Measurements from ENCODE around the gene BBLN. TPM values are rescaled to one million over a fixed set of nuclear protein-coding genes. Genes with fewer than 3 reads are reported as not detected.

BBLN gene
- total and polyA plus RNA-seq, 2 of the 4 experiments (the other 2 are of a cell fraction): 25.1 to 103 TPM

- ChIA-PET POLR2A (ENCODE audit: unreplicated experiment) (no interaction called here), CTCF (no interaction called here)
- H3K27ac ChIP-seq (ENCODE audit: insufficient read depth, low read length): no peak overlapping the region
- no peak overlapping the region for H3K23ac ChIP-seq (ENCODE audit: low read depth, low read length)
- no peak overlapping the region for H3K9ac ChIP-seq (ENCODE audit: low read depth, low read length)
- H3K4me2 ChIP-seq (ENCODE audit: low read depth, low read length): no peak overlapping the region
- no peak overlapping the region for H2BK15ac ChIP-seq (ENCODE audit: low read depth, low read length)
- peaks cover 6% of the 10 kb centered on the region; the same call in 1 of the 2 replicates for H3K4me1 ChIP-seq (ENCODE audit: control insufficient read depth, insufficient read depth, low read length)
- peaks cover 17% of the 10 kb centered on the region; the same call in 1 of the 2 replicates for H4K20me1 ChIP-seq (ENCODE audit: insufficient read depth, low read length)
- BruUV-seq (replicated peaks): no TSS peak
- no peak overlapping the region for H3K4ac ChIP-seq (ENCODE audit: low read depth, low read length)
- no peaks in the 10 kb centered on the region for H3K27me3 ChIP-seq (ENCODE audit: control insufficient read depth, insufficient read depth, low read length)
- in situ Hi-C loops (cut with MboI; ENCODE audit: low sequenced_read_pairs): no loop called here
- WGBS, 2 experiments (ENCODE audit: extremely low coverage in 2 of 2, insufficient read length in 1 of 2): 90% methylated on average over 17 of the region's 24 CpGs; no CpG with 5 or more reads in 1 of the 2 experiments
- H2BK5ac ChIP-seq (ENCODE audit: low read depth, low read length, poor library complexity, severe bottlenecking): no peak overlapping the region
- no peak overlapping the region for H2BK20ac ChIP-seq (ENCODE audit: low read depth, low read length)
- H4K5ac ChIP-seq (ENCODE audit: low read depth, low read length): no peak overlapping the region
- no peak overlapping the region for H3K56ac ChIP-seq (ENCODE audit: extremely low read depth, insufficient read depth, low read length)
- peaks cover 4% of the 10 kb centered on the region for H3K9me1 ChIP-seq (ENCODE audit: insufficient read depth, low read length)
- no peak overlapping the region for H2AK5ac ChIP-seq (ENCODE audit: low read depth, low read length)
- no peak overlapping the region for H3K14ac ChIP-seq (replicated peaks; ENCODE audit: low read depth, low read length)
- H3K36me3 ChIP-seq (ENCODE audit: control insufficient read depth, insufficient read depth, low read length): peaks cover 24% of the 10 kb centered on the region
- no peak overlapping the region for H4K8ac ChIP-seq (ENCODE audit: low read depth in 2 of 2, low read length in 2 of 2)
- no peak overlapping the region for H3K18ac ChIP-seq (ENCODE audit: low read depth, low read length)
- H3K79me1 ChIP-seq (ENCODE audit: low read depth in 1 of 2, low read length in 2 of 2): peaks cover 9 to 30% of the 10 kb centered on the region in 2 experiments; a peak in 3 of 4 replicates
- H2BK120ac ChIP-seq (ENCODE audit: low read depth, low read length): no peak overlapping the region
- no peak for TF ChIP-seq BHLHE40 (IDR thresholded peaks at IDR 0.05; ENCODE audit: low read depth, low read length)
- no peak for TF ChIP-seq FOS (IDR thresholded peaks at IDR 0.05; ENCODE audit: low read depth, low read length)
- no peak for TF ChIP-seq MAZ (IDR thresholded peaks at IDR 0.05; ENCODE audit: borderline replicate concordance, low read depth, low read length)
- no peak for TF ChIP-seq MAFK (IDR thresholded peaks at IDR 0.05; ENCODE audit: low read depth, low read length)
- no peak for TF ChIP-seq POLR2A (IDR thresholded peaks at IDR 0.05; ENCODE audit: low read depth, low read length)
- TF ChIP-seq RFX5 (IDR thresholded peaks at IDR 0.05; ENCODE audit: low read depth, low read length): no peak
- no peak for TF ChIP-seq CHD1 (IDR thresholded peaks at IDR 0.05; ENCODE audit: low read depth, low read length)
- TF ChIP-seq CTCF (conservative IDR thresholded peaks at IDR 0.05; ENCODE audit: low read depth, low read length): no peak
- no peak for TF ChIP-seq RAD21 (IDR thresholded peaks at IDR 0.05; ENCODE audit: low read length)
- no peak for TF ChIP-seq RCOR1 (IDR thresholded peaks at IDR 0.05; ENCODE audit: insufficient replicate concordance, low read length)
- TF ChIP-seq CEBPB (IDR thresholded peaks at IDR 0.05; ENCODE audit: low read depth, low read length): no peak
- TF ChIP-seq NFE2L2 (IDR thresholded peaks at IDR 0.05; ENCODE audit: low read depth, low read length): no peak
- no peak for TF ChIP-seq USF2 (IDR thresholded peaks at IDR 0.05; ENCODE audit: low read depth, low read length)
- TF ChIP-seq MXI1 (IDR thresholded peaks at IDR 0.05; ENCODE audit: borderline replicate concordance, low read depth, low read length): no peak
- no peak for TF ChIP-seq SMC3 (IDR thresholded peaks at IDR 0.05; ENCODE audit: low read depth, low read length)
- no peak overlapping the region for H2AFZ ChIP-seq (replicated peaks; ENCODE audit: low read length, poor library complexity)
- no peak overlapping the region for H2AK9ac ChIP-seq (replicated peaks; ENCODE audit: low read depth, low read length, poor library complexity)
- H3K9me3 ChIP-seq (ENCODE audit: control insufficient read depth, insufficient read depth, low read length): no peaks in the 10 kb centered on the region
- DNase-seq: no peak
- intact Hi-C loops (cut with micrococcal nuclease): no loop called here
- H3K4me3 ChIP-seq (ENCODE audit: insufficient read depth, low read depth, low read length): no peak overlapping the region
- dilution Hi-C loops (cut with HindIII; ENCODE audit: low sequenced_read_pairs, unreplicated experiment): no loop called here
- H4K91ac ChIP-seq (ENCODE audit: insufficient read depth, low read depth, low read length): no peak overlapping the region
- ATAC-seq (ENCODE audit: low read depth): no peak
Measured at GRCh38 chr9:128122809-128123175, 37.3 kb upstream of the BBLN start.
